ENCODE measurements around the gene POLN. TPM values are rescaled to one million over a fixed set of nuclear protein-coding genes. Genes with fewer than 3 reads are reported as not detected.

POLN gene
- polyA plus RNA-seq, 3 donors: 0.08 to 0.33 (median 0.28) TPM

GRCh38 chr4:2218436-2218835 is 23.5 kb downstream of the POLN start:
- H3K27me3 ChIP-seq (ENCODE audit: control insufficient read depth in 2 of 2, insufficient read depth in 2 of 2, low read length in 2 of 2): no peaks in the 10 kb centered on the region
- peaks cover 0 to 3% (median 2%) of the 10 kb centered on the region in 3 donors for H3K27me3 Mint-ChIP-seq (ENCODE audit: low read depth in 3 of 3)
- H3K79me2 ChIP-seq (ENCODE audit: insufficient read depth, low read length): no peaks in the 10 kb centered on the region
- WGBS (ENCODE audit: insufficient coverage): no CpG with 5 or more reads among the region's 1 CpG
- DNase-seq: no peak
- no peak overlapping the region for H2AFZ ChIP-seq (ENCODE audit: insufficient read depth, low read depth, low read length, poor library complexity, severe bottlenecking)
- H3K36me3 ChIP-seq (replicated peaks in 1 of 2; ENCODE audit: control insufficient read depth in 1 of 2, insufficient read depth in 2 of 2, low read length in 2 of 2): peaks cover 9 to 11% of the 10 kb centered on the region in 2 donors
- no peaks in the 10 kb centered on the region for H4K20me1 ChIP-seq (ENCODE audit: insufficient read depth, low read length)
- intact Hi-C loops (cut with micrococcal nuclease): no loop called here
- no peaks in the 10 kb centered on the region for H3K4me1 ChIP-seq (ENCODE audit: control insufficient read depth in 1 of 2, insufficient read depth in 2 of 2, low read length in 2 of 2)
- TF ChIP-seq CTCF (IDR thresholded peaks at IDR 0.05): no peak
- H3K4me3 ChIP-seq (replicated peaks in 1 of 3; ENCODE audit: low read depth in 2 of 3, low read length in 3 of 3): no peak overlapping the region
- no peak overlapping the region for H3K4me3 Mint-ChIP-seq
- no peak overlapping the region for H3K27ac ChIP-seq (ENCODE audit: low read depth in 1 of 2, low read length in 2 of 2)
- no peak overlapping the region for H3K27ac Mint-ChIP-seq
- no peak overlapping the region for H3K4me2 ChIP-seq (replicated peaks; ENCODE audit: extremely low read depth, low read length, poor library complexity, severe bottlenecking)
- no peaks in the 10 kb centered on the region for H3K9me3 ChIP-seq (replicated peaks in 1 of 2; ENCODE audit: control insufficient read depth in 1 of 2, insufficient read depth in 1 of 2, low read length in 2 of 2)
- H3K9ac ChIP-seq (ENCODE audit: insufficient read depth, low read length, poor library complexity, severe bottlenecking): no peak overlapping the region
- peaks cover 13 to 21% of the 10 kb centered on the region in 2 donors for H3K36me3 Mint-ChIP-seq
- H3K4me1 Mint-ChIP-seq: peaks cover 5% of the 10 kb centered on the region
- no peaks in the 10 kb centered on the region for H3K9me3 Mint-ChIP-seq

- Histone ChIP-seq H3K4me2 (replicated peaks; ENCODE audit: extremely low read depth, low read length, poor library complexity, severe bottlenecking) (no peak overlapping the region), H3K9ac (ENCODE audit: insufficient read depth, low read length, poor library complexity, severe bottlenecking) (no peak overlapping the region), H3K27me3 (ENCODE audit: control insufficient read depth in 2 of 2, insufficient read depth in 2 of 2, low read length in 2 of 2) (no peaks in the 10 kb centered on the region), H3K4me1 (ENCODE audit: control insufficient read depth in 1 of 2, insufficient read depth in 2 of 2, low read length in 2 of 2) (no peaks in the 10 kb centered on the region), H2AFZ (ENCODE audit: insufficient read depth, low read depth, low read length, poor library complexity, severe bottlenecking) (no peak overlapping the region), H3K27ac (ENCODE audit: low read depth in 1 of 2, low read length in 2 of 2) (no peak overlapping the region), H3K9me3 (replicated peaks in 1 of 2; ENCODE audit: control insufficient read depth in 1 of 2, insufficient read depth in 1 of 2, low read length in 2 of 2) (no peaks in the 10 kb centered on the region), H3K79me2 (ENCODE audit: insufficient read depth, low read length) (no peaks in the 10 kb centered on the region), H3K4me3 (replicated peaks in 1 of 3; ENCODE audit: low read depth in 2 of 3, low read length in 3 of 3) (no peak overlapping the region), H4K20me1 (ENCODE audit: insufficient read depth, low read length) (no peaks in the 10 kb centered on the region), H3K36me3 (replicated peaks in 1 of 2; ENCODE audit: control insufficient read depth in 1 of 2, insufficient read depth in 2 of 2, low read length in 2 of 2) (peaks cover 2 to 4% of the 10 kb centered on the region in 2 donors)
- no peak overlapping the region for H3K27ac Mint-ChIP-seq
- intact Hi-C loops (cut with micrococcal nuclease): no loop called here
- DNase-seq: no peak
- peaks cover 7 to 14% of the 10 kb centered on the region in 2 donors for H3K36me3 Mint-ChIP-seq
- peaks cover 5% of the 10 kb centered on the region for H3K4me1 Mint-ChIP-seq
- 78% methylated on average over 1 of the region's 3 CpGs for WGBS (ENCODE audit: insufficient coverage)
- no peak for TF ChIP-seq CTCF (IDR thresholded peaks at IDR 0.05)
- H3K4me3 Mint-ChIP-seq: no peak overlapping the region
- H3K9me3 Mint-ChIP-seq: no peaks in the 10 kb centered on the region
- peaks cover 0 to 3% (median 3%) of the 10 kb centered on the region in 3 donors for H3K27me3 Mint-ChIP-seq (ENCODE audit: low read depth in 3 of 3)
These were observed 24.2 kb downstream of the POLN start for GRCh38 chr4:2217726-2218125.

Data from CD14-positive monocyte (primary cell).